K562 (cell line): ENCODE data around the gene FKBP2. TPM values are rescaled to one million over a fixed set of nuclear protein-coding genes. Genes with fewer than 3 reads are reported as not detected.
A peak's percentile ranks its signal among the peaks of the same experiment; 100 is the strongest.

ENCODE experiments used
- DDX20 ChIP-seq: fragments of 450-650 bp; IDR thresholded peaks from 2 replicates; pipeline ENCODE4 v1.6.1; 2016; ENCODE audit warnings: missing genetic modification characterization, low read depth, mild to moderate bottlenecking, missing compliant biosample characterization, moderate library complexity
- MAFK ChIP-seq: IDR thresholded peaks from 2 replicates; pipeline ENCODE4 v1.6.1; 2011; ENCODE audit warnings: low read length, improper control_type of control experiment
- RNF2 ChIP-seq: sonication (generic); IDR thresholded peaks from 2 replicates; pipeline ENCODE4 v1.6.1; 2016
- TEAD4 ChIP-seq, 2 experiments: sonication (generic) in 1 of 2; formaldehyde crosslinking in 1 of 2; IDR thresholded peaks; 2 replicates each; pipeline versions ENCODE4 v1.6.1 to v1.8.0; 2012 to 2022; ENCODE audit warnings: borderline replicate concordance in 1 of 2, inconsistent platforms in 1 of 2, low read length in 1 of 2, mild to moderate bottlenecking in 1 of 2, missing genetic modification reagents in 1 of 2
- polyA plus RNA-seq, 8 experiments: library from polyadenylated mRNA; depleted of rRNA in 4 of 8; stranded (reverse) in 5 of 8; unstranded in 3 of 8; fragments of >200 nt; fragmentation: Nextera tagmentation in 2 of 8; fragmentation: Illumina TruSeq in 1 of 8; extraction: Ambion mirVana in 2 of 8; extraction: Trizol in 1 of 8; gene quantifications; 2 replicates each; pipeline versions ENCODE4 v1.2.1 to v1.2.3, GENCODE V29; 2011 to 2014; ENCODE audit warnings: inconsistent platforms in 1 of 8, missing spikeins in 1 of 8
- total RNA-seq, 7 experiments: library from RNA; depleted of rRNA in 6 of 7; stranded (reverse); fragments of >200 nt in 6 of 7; fragmentation: Illumina TruSeq in 2 of 7; extraction: Trizol in 2 of 7; gene quantifications; 2 replicates each; pipeline versions ENCODE4 v1.2.1 to v1.2.3, GENCODE V29; 2011 to 2021; ENCODE audit warnings: low replicate concordance in 1 of 7
- TF ChIP-seq, protein P1 (sequence below): IDR thresholded peaks from 3 replicates; pipeline ENCODE4 v1.6.1; 2011; ENCODE audit warnings: borderline replicate concordance, mild to moderate bottlenecking, moderate library complexity; ENCODE audit not compliant: insufficient read length; ENCODE audit errors: extremely low read depth
- TF ChIP-seq, protein P2 (sequence below): fragments of 450-650 bp; IDR thresholded peaks from 2 replicates; pipeline ENCODE4 v1.6.1; 2018; ENCODE audit not compliant: partially characterized antibody
- TF ChIP-seq, protein P3 (sequence below), 3 experiments: fragments of 200-800 bp in 1 of 3; fragments of 250-450 bp in 1 of 3; fragments of 450-650 bp in 1 of 3; sonication (Bioruptor Pico) in 1 of 3; sonication (Bioruptor generic) in 1 of 3; formaldehyde crosslinking in 1 of 3; IDR thresholded peaks; 2 replicates each; pipeline versions ENCODE4 v1.6.1 to v1.8.0; 2016 to 2022; ENCODE audit warnings: mild to moderate bottlenecking in 2 of 3, missing genetic modification characterization in 2 of 3, missing compliant biosample characterization in 1 of 3, moderate library complexity in 1 of 3
- TF ChIP-seq, protein P4 (sequence below): fragments of 150-350 bp; conservative IDR thresholded peaks from 2 replicates; pipeline ENCODE4 v1.6.1; 2014; ENCODE audit warnings: low read length

FKBP2 gene
- total and polyA plus RNA-seq, 9 of the 15 experiments (the other 6 are each of a cell fraction or from before 2014, with no cell fraction given) = 3.5 to 151 (median 58.1) TPM

DNA sequence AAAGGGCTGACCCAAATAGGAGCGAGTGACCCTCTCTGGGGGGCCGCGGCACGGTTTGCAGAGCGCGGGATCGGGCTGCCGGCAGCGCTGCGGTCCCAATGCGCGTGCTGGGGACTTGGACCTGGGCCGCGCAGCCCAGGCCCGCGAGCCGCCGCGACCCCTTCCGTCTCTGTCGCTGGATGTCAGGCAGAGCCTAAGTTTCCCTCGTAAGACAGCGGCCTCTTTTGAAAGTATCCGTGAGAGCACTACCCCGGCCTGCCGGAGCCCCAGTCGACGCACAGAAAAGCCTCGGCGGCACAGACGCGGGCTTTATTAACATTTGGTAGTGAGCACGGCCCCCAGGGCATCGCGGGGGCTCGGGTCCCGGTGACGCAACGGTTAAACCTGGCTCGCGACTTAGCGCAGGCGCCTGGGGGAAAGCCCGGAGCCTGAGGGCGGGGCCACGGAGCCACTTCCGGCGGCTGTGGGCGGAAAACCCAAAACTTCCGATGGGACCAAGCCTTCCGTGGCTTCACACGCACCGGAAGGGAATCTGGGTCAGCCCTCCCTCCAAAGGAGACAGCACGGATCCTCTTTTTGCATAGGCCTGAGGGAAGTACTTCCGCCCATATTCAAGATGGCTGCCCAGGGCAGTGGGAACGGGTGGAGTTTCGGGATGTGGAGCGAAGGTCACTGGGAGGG, 28.8 kb downstream of the FKBP2 start (continued):
- TF ChIP-seq, protein P1, sequence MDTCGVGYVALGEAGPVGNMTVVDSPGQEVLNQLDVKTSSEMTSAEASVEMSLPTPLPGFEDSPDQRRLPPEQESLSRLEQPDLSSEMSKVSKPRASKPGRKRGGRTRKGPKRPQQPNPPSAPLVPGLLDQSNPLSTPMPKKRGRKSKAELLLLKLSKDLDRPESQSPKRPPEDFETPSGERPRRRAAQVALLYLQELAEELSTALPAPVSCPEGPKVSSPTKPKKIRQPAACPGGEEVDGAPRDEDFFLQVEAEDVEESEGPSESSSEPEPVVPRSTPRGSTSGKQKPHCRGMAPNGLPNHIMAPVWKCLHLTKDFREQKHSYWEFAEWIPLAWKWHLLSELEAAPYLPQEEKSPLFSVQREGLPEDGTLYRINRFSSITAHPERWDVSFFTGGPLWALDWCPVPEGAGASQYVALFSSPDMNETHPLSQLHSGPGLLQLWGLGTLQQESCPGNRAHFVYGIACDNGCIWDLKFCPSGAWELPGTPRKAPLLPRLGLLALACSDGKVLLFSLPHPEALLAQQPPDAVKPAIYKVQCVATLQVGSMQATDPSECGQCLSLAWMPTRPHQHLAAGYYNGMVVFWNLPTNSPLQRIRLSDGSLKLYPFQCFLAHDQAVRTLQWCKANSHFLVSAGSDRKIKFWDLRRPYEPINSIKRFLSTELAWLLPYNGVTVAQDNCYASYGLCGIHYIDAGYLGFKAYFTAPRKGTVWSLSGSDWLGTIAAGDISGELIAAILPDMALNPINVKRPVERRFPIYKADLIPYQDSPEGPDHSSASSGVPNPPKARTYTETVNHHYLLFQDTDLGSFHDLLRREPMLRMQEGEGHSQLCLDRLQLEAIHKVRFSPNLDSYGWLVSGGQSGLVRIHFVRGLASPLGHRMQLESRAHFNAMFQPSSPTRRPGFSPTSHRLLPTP = no peak
- TF ChIP-seq MAFK (peak; percentile 48), RNF2 (no peak), DDX20 (tag) (no peak), TEAD4 (IDR thresholded peaks at IDR 0.05; ENCODE audit: low read length) (no peak), TEAD4 (CRISPR knock-in tag; IDR thresholded peaks at IDR 0.05; ENCODE audit: borderline replicate concordance) (no peak)
- TF ChIP-seq, protein P2, sequence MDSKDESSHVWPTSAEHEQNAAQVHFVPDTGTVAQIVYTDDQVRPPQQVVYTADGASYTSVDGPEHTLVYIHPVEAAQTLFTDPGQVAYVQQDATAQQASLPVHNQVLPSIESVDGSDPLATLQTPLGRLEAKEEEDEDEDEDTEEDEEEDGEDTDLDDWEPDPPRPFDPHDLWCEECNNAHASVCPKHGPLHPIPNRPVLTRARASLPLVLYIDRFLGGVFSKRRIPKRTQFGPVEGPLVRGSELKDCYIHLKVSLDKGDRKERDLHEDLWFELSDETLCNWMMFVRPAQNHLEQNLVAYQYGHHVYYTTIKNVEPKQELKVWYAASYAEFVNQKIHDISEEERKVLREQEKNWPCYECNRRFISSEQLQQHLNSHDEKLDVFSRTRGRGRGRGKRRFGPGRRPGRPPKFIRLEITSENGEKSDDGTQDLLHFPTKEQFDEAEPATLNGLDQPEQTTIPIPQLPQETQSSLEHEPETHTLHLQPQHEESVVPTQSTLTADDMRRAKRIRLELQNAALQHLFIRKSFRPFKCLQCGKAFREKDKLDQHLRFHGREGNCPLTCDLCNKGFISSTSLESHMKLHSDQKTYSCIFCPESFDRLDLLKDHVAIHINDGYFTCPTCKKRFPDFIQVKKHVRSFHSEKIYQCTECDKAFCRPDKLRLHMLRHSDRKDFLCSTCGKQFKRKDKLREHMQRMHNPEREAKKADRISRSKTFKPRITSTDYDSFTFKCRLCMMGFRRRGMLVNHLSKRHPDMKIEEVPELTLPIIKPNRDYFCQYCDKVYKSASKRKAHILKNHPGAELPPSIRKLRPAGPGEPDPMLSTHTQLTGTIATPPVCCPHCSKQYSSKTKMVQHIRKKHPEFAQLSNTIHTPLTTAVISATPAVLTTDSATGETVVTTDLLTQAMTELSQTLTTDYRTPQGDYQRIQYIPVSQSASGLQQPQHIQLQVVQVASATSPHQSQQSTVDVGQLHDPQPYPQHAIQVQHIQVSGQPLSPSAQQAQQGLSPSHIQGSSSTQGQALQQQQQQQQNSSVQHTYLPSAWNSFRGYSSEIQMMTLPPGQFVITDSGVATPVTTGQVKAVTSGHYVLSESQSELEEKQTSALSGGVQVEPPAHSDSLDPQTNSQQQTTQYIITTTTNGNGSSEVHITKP = peak; percentile 10
- TF ChIP-seq, protein P3, sequence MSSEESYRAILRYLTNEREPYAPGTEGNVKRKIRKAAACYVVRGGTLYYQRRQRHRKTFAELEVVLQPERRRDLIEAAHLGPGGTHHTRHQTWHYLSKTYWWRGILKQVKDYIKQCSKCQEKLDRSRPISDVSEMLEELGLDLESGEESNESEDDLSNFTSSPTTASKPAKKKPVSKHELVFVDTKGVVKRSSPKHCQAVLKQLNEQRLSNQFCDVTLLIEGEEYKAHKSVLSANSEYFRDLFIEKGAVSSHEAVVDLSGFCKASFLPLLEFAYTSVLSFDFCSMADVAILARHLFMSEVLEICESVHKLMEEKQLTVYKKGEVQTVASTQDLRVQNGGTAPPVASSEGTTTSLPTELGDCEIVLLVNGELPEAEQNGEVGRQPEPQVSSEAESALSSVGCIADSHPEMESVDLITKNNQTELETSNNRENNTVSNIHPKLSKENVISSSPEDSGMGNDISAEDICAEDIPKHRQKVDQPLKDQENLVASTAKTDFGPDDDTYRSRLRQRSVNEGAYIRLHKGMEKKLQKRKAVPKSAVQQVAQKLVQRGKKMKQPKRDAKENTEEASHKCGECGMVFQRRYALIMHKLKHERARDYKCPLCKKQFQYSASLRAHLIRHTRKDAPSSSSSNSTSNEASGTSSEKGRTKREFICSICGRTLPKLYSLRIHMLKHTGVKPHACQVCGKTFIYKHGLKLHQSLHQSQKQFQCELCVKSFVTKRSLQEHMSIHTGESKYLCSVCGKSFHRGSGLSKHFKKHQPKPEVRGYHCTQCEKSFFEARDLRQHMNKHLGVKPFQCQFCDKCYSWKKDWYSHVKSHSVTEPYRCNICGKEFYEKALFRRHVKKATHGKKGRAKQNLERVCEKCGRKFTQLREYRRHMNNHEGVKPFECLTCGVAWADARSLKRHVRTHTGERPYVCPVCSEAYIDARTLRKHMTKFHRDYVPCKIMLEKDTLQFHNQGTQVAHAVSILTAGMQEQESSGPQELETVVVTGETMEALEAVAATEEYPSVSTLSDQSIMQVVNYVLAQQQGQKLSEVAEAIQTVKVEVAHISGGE (CRISPR knock-in tag; IDR thresholded peaks at IDR 0.05) = peak; percentile 84 to 97 (median 86); a peak in 5 of 6 replicates
- TF ChIP-seq, protein P4, sequence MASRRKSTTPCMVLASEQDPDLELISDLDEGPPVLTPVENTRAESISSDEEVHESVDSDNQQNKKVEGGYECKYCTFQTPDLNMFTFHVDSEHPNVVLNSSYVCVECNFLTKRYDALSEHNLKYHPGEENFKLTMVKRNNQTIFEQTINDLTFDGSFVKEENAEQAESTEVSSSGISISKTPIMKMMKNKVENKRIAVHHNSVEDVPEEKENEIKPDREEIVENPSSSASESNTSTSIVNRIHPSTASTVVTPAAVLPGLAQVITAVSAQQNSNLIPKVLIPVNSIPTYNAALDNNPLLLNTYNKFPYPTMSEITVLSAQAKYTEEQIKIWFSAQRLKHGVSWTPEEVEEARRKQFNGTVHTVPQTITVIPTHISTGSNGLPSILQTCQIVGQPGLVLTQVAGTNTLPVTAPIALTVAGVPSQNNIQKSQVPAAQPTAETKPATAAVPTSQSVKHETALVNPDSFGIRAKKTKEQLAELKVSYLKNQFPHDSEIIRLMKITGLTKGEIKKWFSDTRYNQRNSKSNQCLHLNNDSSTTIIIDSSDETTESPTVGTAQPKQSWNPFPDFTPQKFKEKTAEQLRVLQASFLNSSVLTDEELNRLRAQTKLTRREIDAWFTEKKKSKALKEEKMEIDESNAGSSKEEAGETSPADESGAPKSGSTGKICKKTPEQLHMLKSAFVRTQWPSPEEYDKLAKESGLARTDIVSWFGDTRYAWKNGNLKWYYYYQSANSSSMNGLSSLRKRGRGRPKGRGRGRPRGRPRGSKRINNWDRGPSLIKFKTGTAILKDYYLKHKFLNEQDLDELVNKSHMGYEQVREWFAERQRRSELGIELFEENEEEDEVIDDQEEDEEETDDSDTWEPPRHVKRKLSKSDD = 0 out of 2 replicates have a peak, but pooled peaks have one; percentile 12
